SJCRH30 (cell line): Measurements from ENCODE around the gene UBE2V1. TPM values are rescaled to one million over a fixed set of nuclear protein-coding genes. Genes with fewer than 3 reads are reported as not detected.
A peak's percentile ranks its signal among the peaks of the same experiment; 100 is the strongest.

ENCODE experiments used
- DNase-seq, 2 experiments: peaks; one replicate each; pipeline ENCODE4 v3.0.0-alpha.2; 2015 to 2020
- H3K27ac ChIP-seq: fragments of 250-450 bp; sonication (Bioruptor Pico); 2 replicates; pipeline ENCODE4 v1.5.1; 2020; ENCODE audit warnings: mild to moderate bottlenecking, moderate library complexity
- H3K27me3 ChIP-seq: fragments of 250-450 bp; sonication (Bioruptor Pico); 2 replicates; pipeline ENCODE4 v1.5.1; 2020; ENCODE audit warnings: mild to moderate bottlenecking, moderate library complexity
- H3K36me3 ChIP-seq: fragments of 250-450 bp; sonication (Bioruptor Pico); 2 replicates; pipeline ENCODE4 v1.5.1; 2020; ENCODE audit warnings: mild to moderate bottlenecking, moderate library complexity
- H3K4me1 ChIP-seq: fragments of 250-450 bp; sonication (Bioruptor Pico); 2 replicates; pipeline ENCODE4 v1.5.1; 2020; ENCODE audit warnings: mild to moderate bottlenecking, moderate library complexity
- H3K4me3 ChIP-seq: fragments of 250-450 bp; sonication (Bioruptor Pico); 2 replicates; pipeline ENCODE4 v1.5.1; 2020; ENCODE audit warnings: mild to moderate bottlenecking, moderate library complexity
- H3K9me3 ChIP-seq: fragments of 250-450 bp; sonication (Bioruptor Pico); replicated peaks from 2 replicates; pipeline ENCODE4 v1.5.1; 2020; ENCODE audit warnings: mild to moderate bottlenecking, moderate library complexity
- total RNA-seq: library from RNA; depleted of rRNA; stranded (reverse); fragments of >200 nt; shearing (Covaris generic); gene quantifications from 2 replicates; pipeline ENCODE4 v1.2.3, GENCODE V29; 2014

The UBE2V1 gene
- total RNA-seq, 1 experiment from 2014 or later, result 249 TPM

DNA sequence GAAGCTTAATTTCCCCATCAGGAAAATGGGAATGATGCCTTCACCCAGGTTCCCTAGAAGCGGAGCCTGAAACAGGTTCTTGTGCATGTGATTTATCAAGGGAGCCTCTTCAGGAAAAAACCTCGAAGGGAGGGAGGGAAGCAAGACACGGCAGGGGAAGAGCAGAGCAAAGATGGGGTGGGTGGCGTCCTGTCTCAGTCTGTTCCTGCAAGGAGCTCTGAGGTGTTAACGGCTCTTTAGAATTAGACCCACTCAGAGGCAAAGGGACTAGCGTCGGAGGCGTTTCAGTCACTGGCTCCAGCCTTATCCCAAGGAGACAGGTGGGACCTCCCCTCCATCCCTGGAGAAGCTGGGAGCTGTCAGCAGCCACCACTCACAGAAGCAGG, 15.6 kb upstream of the UBE2V1 start:
- H3K36me3 ChIP-seq, result peaks cover 74% of the 10 kb centered on the region
- H3K9me3 ChIP-seq, result no peaks in the 10 kb centered on the region
- no peak for DNase-seq
- H3K27ac ChIP-seq, result no peak overlapping the region
- no peaks in the 10 kb centered on the region for H3K27me3 ChIP-seq
- H3K4me1 ChIP-seq, result no peaks in the 10 kb centered on the region
- H3K4me3 ChIP-seq, result no peak overlapping the region

DNA sequence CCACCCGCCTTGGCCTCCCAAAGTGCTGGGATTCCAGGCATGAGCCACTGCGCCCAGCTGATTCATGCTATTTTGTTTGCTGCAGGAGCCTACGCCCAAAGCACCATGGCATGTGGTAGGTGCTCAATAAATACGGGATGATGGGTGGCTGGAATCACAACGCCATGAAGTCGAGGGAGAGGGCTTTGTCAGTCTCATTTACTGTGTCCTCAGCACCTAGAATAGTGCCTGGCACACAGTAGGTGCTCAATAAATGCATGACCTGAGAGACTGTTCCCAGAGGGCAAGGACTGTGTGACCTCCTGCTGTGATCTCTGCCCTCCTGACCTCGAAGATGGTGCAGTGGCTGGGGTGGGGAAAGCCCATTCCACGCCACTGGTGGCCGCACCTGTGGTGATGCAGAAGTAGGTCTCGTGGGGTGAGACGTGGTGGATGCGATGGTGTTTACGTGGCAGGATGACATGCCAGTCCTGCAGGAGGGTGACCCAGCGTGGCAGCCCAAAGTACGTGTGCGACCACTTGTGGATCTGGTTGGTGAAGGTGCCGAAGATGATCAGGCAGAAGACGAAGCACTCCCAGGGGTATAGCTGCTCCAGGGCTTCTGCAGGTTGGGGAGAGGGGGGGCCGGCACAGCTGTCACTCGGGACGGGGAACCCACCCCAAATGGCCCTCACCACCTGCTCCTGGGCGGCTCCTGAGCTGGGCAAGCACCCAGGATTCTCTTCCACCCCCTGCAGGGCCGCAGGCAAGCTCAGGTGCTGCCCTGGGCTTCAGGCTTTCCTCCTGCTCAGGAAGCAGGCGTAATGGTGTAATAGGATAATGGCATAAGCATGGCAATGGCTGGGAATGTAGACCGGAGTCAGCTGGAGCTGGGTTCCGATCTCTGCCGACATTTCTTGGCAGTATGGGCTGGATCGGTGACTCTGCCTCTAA, 14.9 kb upstream of the UBE2V1 start:
- Histone ChIP-seq H3K27ac (no peak overlapping the region), H3K27me3 (no peaks in the 10 kb centered on the region), H3K9me3 (no peaks in the 10 kb centered on the region), H3K4me1 (no peaks in the 10 kb centered on the region), H3K36me3 (peaks cover 74% of the 10 kb centered on the region), H3K4me3 (no peak overlapping the region)
- no peak for DNase-seq

DNA sequence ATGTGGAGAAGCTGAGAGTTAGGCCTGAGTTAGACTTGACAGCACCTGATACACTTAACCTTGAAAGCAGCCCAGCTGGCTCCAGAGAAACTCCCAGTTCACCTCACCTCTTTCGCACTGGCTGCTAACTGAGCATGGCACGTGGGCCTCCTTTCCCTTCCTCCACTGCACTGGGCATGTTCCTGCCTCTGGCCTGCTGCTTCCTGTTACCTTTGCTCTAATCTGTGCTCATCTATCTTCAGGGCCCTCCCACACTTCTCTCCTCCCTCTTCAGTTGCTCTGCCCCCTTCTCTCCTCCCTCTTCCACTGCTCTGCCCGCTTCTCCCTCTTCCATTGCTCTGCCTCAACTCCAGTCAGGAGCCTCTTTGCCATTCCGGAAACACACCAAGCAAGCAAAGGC, 13.7 kb upstream of the UBE2V1 start:
- Histone ChIP-seq H3K27me3 (no peaks in the 10 kb centered on the region), H3K36me3 (peaks cover 64% of the 10 kb centered on the region), H3K4me1 (peaks cover 6% of the 10 kb centered on the region), H3K9me3 (no peaks in the 10 kb centered on the region), H3K4me3 (no peak overlapping the region), H3K27ac (no peak overlapping the region)
- no peak for DNase-seq

DNA sequence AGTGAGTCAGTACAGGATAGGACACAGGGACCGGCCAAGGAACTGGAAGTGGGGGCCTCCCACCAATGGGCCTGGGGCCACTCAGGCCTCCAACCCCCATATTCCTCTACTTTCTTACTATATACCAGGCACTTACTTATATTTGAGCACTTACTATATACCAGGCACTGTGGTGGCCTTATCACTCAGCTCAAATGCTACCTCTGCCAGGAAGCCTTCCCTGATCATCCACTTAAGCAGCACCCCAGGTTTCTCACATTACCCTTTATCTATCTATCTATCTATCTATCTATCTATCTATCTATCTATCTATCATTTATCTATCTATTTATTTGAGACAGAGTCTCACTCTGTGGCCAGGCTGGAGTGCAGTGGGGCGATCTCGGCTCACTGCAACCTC, 12.3 kb upstream of the UBE2V1 start:
- no peak overlapping the region for H3K4me3 ChIP-seq
- peaks cover 16% of the 10 kb centered on the region for H3K4me1 ChIP-seq
- H3K36me3 ChIP-seq, result peaks cover 52% of the 10 kb centered on the region
- H3K27me3 ChIP-seq, result no peaks in the 10 kb centered on the region
- H3K9me3 ChIP-seq, result no peaks in the 10 kb centered on the region
- no peak overlapping the region for H3K27ac ChIP-seq
- DNase-seq, result no peak

DNA sequence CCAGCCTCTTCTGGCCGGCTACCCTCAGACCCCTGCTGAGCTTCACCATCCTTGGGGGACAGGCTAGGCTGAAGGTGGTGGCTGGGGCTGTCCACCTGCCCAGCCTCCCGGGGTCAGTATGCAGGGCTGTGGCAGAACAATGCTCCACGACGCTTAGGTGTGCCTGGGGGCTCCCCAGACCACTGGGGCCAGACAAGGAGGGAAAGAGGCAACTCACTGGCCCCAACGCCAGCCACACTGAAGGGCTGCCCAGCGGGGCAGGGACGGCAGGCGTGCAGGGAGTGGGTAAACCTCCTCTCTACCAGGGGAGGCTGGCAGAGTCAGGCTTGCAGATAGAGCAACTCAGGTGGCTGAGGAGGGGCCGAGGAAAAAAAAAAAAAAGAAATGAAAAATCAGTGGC, 11.5 kb upstream of the UBE2V1 start:
- Histone ChIP-seq H3K27me3 (no peaks in the 10 kb centered on the region), H3K4me3 (no peak overlapping the region), H3K9me3 (no peaks in the 10 kb centered on the region), H3K36me3 (peaks cover 44% of the 10 kb centered on the region), H3K27ac (no peak overlapping the region), H3K4me1 (peaks cover 16% of the 10 kb centered on the region)
- DNase-seq, result no peak

DNA sequence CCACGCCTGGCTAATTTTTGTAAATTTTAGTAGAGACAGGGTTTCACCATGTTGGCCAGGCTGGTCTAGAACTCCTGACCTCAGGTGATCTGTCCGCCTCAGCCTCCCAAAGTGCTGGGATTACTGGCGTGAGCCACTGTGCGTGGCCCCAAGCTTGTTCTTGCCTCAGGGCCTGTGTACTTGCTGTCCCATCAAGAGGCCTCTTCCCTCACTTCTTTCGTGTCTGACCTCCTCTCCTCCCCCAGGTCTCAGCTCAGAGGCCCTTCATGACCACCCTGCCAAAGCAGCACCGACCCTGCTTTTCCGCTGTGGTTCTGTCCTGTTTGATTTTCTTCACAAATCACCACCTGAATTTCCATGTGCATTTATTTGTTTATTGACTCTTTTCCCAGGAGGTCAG, 10.5 kb upstream of the UBE2V1 start:
- Histone ChIP-seq H3K4me3 (no peak overlapping the region), H3K9me3 (no peaks in the 10 kb centered on the region), H3K27ac (no peak overlapping the region), H3K4me1 (peaks cover 16% of the 10 kb centered on the region), H3K36me3 (peaks cover 33% of the 10 kb centered on the region), H3K27me3 (no peaks in the 10 kb centered on the region)
- DNase-seq, result no peak

DNA sequence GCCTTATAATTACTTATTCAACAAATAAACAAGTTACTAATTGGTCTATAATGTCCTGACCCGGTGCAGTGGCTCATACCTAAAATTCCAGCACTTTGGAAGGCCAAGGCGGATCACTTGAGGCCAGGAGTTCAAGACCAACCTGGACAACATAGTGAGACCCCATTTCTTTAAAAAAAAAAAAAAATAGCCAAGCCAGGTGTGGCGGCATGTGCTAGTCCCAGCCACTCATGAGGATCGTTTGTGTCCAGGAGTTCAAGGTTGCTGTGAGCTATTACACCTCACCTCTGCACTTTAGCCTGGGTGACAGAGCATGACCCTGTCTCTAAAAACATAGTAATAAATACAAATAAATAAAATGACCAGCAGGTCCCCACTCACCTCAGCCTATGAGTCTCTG, 9.8 kb upstream of the UBE2V1 start:
- H3K9me3 ChIP-seq, result no peaks in the 10 kb centered on the region
- peaks cover 16% of the 10 kb centered on the region for H3K4me1 ChIP-seq
- DNase-seq, result no peak
- peaks cover 26% of the 10 kb centered on the region for H3K36me3 ChIP-seq
- no peak overlapping the region for H3K4me3 ChIP-seq
- no peak overlapping the region for H3K27ac ChIP-seq
- no peaks in the 10 kb centered on the region for H3K27me3 ChIP-seq

DNA sequence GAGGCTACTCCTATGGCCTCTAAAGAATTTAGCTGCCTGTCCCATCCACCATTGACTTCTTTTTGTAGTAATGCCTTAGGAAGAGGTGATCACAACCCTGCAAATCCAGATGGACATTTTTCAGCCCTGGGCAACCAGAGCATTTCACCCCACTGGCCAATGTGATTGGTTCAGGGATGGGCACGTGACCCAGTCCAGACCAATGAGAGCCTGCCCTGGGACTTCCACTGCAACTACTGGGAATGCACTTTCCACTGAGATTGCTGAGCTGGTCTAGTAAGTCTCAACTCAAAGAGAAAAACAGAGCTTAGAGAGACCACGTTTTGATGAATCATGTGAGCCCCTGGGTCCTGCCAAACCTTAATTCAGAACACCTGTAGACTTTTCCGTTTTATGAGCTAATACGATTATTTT, 8.9 kb upstream of the UBE2V1 start:
- Histone ChIP-seq H3K27ac (peak overlapping the region; percentile 36; the same call in 1 of the 2 replicates), H3K9me3 (no peaks in the 10 kb centered on the region), H3K4me3 (no peak overlapping the region), H3K4me1 (peaks cover 16% of the 10 kb centered on the region), H3K27me3 (no peaks in the 10 kb centered on the region), H3K36me3 (peaks cover 22% of the 10 kb centered on the region; the same call in 1 of the 2 replicates)
- DNase-seq, result peak; percentile 74 to 79

DNA sequence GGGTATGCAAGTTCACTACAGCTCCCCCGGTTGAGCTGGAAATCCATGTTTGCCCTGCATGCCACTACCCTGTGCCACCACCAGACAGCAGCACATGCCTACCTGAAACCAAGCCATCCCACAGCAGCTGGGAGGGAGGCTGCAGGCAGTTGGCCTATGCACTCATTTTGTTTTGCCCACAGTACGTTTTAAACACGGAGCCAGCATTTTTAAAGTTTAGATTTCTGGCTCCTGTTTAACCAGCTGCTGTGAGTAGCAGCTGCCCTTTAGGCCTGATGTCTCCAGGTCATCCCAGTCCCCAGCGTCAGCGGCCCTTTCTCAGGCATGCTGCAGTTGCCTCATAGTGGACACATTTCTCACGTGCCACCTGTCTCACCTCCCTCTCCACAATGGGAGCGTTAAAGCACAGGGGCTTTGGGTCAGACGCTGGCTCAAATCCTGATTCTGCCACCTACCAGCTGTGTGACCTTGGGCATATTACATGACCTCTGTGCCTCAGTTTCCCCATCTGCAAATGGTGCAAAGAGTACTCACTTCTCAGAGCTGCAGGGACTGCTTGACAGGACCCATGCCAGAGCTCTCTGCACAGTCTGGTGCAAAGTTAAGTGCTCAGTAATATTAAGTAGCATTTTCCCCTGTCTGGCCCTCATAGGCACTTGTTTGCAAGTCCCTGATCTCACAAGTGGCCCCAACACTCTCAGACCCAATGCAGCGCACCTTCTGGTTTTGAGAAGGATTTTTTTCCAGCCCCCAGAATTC, 8.2 kb upstream of the UBE2V1 start:
- H3K4me3 ChIP-seq, result no peak overlapping the region
- peaks cover 21% of the 10 kb centered on the region; the same call in 1 of the 2 replicates for H3K36me3 ChIP-seq
- H3K27ac ChIP-seq, result peak overlapping the region; percentile 36
- peak; percentile 94 to 97 for DNase-seq
- no peaks in the 10 kb centered on the region for H3K9me3 ChIP-seq
- peaks cover 16% of the 10 kb centered on the region for H3K4me1 ChIP-seq
- no peaks in the 10 kb centered on the region for H3K27me3 ChIP-seq

DNA sequence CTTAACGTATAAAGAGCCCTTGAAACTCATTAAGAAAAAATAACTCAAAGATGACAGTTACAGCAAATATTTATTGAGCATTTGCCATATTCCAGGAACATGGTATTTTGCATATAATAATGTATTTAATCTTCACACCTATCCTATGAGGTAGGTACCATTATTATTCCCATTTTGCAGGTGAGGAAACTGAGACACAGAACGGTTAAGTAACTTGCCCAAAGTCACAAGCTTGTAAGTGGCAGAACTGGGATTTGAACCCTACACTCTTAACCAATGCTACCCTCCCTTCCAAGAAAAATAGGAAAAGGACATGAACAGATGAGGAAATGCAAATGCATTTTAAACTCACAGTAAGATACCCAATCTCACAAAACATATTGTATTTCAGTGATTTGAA, 5.3 kb upstream of the UBE2V1 start:
- no peak for DNase-seq
- no peak overlapping the region for H3K4me3 ChIP-seq
- H3K27me3 ChIP-seq, result no peaks in the 10 kb centered on the region
- H3K4me1 ChIP-seq, result peaks cover 22% of the 10 kb centered on the region
- H3K36me3 ChIP-seq, result 0 out of 2 replicates have a peak, but pooled peaks cover under 1% of the 10 kb centered on the region
- H3K27ac ChIP-seq, result no peak overlapping the region
- H3K9me3 ChIP-seq, result no peaks in the 10 kb centered on the region

DNA sequence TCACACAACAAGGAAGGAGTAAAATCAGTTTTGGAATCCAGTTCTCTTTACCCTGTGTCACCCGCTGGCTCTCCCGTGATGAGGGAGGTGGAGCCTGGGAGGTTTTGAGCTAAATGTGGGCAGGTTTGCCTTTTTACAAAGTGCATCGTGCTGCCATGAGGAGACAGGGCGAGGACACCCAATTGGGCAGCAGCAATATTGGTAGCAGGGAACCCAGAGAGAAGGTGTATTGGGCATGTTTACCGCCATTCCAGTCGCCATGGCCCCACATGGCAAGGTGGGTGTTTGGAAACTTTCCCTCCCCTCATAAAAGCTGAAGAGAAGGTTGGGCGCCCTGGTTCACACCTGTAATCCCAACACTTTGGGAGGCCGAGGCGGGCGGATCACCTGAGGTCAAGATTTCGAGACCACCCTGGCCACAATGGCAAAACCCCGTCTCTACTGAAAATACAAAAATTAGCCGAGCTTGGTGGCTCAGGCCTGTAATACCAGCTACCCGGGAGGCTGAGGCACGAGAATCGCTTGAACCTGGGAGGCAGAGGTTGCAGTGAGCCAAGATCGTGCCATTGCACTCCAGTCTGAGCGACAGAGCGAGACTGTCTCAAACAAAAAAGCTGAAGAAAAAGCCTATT, 3.5 kb upstream of the UBE2V1 start:
- DNase-seq, result no peak
- H3K27ac ChIP-seq, result no peak overlapping the region
- no peaks in the 10 kb centered on the region for H3K36me3 ChIP-seq
- no peaks in the 10 kb centered on the region for H3K9me3 ChIP-seq
- H3K4me1 ChIP-seq, result peaks cover 19% of the 10 kb centered on the region
- no peaks in the 10 kb centered on the region for H3K27me3 ChIP-seq
- H3K4me3 ChIP-seq, result peak overlapping the region; percentile 59

DNA sequence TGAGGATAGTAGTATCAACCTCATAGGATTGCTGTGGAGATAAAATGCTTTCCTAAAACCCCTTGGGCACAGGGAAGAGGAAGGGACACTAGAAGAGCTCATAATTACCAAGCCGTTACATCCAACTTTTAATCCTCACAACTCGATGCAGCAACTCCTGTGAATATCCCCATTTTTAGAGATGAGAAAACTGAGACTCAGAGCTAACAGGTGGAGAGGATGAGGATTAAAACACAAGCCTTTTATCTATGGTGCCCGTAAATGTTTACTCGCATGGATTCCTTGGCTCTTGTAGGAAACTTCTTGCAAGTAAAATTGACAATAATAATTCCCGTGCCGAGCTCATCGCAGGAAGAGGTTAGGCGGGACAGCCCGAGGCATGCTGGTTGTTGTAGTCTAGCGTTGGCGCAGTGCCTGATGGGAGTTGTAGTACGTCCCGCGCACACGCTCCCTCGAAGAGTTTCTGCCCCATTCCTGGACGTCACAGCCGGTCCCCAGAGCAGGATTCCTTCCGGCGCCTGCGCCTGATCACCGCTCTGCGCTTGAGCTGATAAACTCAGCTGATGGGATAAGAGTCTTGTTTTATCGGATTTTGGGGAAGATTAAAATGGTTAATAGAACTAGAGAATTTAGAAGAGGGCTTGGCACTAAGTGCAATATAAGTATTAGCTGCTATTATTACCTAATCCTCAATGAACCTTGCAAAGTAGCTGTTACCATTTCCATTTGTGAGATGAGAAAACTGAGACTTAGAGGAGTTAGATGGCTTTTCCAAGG, 2.8 kb upstream of the UBE2V1 start:
- peak; percentile 98 to 100 for DNase-seq
- 0 out of 2 replicates have a peak, but pooled peaks cover 4% of the 10 kb centered on the region for H3K36me3 ChIP-seq
- H3K4me3 ChIP-seq, result peak overlapping the region; percentile 59
- no peaks in the 10 kb centered on the region for H3K27me3 ChIP-seq
- H3K27ac ChIP-seq, result no peak overlapping the region
- no peaks in the 10 kb centered on the region for H3K9me3 ChIP-seq
- peaks cover 22% of the 10 kb centered on the region for H3K4me1 ChIP-seq

DNA sequence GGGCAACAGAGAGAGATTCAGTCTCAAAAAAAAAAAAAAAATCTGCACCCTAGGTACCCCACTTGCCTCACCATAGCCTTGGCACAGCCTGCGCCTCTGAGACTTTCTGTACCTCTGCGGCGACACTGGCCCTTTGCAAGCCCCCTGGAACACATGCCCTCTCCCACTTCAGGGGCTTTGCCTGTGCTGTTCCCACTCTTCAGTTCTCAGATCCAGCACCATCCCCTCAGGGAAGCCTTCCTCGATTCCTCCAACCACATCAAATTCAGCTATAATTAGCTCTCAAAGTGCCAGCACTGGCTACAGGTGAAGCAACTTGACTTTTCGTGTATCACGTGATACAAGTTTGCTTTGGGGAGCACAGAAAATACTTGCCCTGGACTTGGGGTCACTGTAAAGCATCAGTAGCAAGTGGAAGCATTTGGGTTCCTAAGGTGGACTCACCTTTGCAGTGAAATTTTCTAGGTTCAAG, 2.1 kb upstream of the UBE2V1 start:
- Histone ChIP-seq H3K27me3 (no peaks in the 10 kb centered on the region), H3K36me3 (0 out of 2 replicates have a peak, but pooled peaks cover 4% of the 10 kb centered on the region), H3K4me3 (peak overlapping the region; percentile 59), H3K4me1 (peaks cover 25% of the 10 kb centered on the region), H3K27ac (no peak overlapping the region), H3K9me3 (no peaks in the 10 kb centered on the region)
- no peak for DNase-seq
